Gastrocnemius medialis (tissue), 4 donors: ENCODE data around the gene TMEM209. TPM values are rescaled to one million over a fixed set of nuclear protein-coding genes. Genes with fewer than 3 reads are reported as not detected.

ENCODE experiments used
- ATAC-seq, 2 donors: fragments of 150-250 bp; one replicate each; pipeline ENCODE4 v1.9.1; 2016
- DNase-seq, 2 donors: peaks; one replicate each; pipeline ENCODE4 v3.0.0-alpha.2; 2019
- H3K27ac ChIP-seq, 4 donors: fragments of 200-600 bp; sonication (generic); 1 replicate in 1 of 4; 2 replicates in 3 of 4; pipeline ENCODE4 v1.5.1; 2016 to 2018; ENCODE audit warnings: mild to moderate bottlenecking in 2 of 4, moderate library complexity in 1 of 4
- H3K27me3 ChIP-seq, 3 donors: fragments of 200-600 bp; sonication (generic) in 2 of 3; 1 replicate in 1 of 3; 2 replicates in 2 of 3; pipeline versions ENCODE4 v1.5.1 to v1.6.0; 2016 to 2019; ENCODE audit warnings: mild to moderate bottlenecking in 1 of 3, moderate library complexity in 1 of 3
- H3K36me3 ChIP-seq, 2 donors: fragments of 200-600 bp; sonication (generic) in 1 of 2; one replicate each; pipeline ENCODE4 v1.5.1; 2017 to 2018
- H3K4me1 ChIP-seq, 2 donors: fragments of 200-600 bp; sonication (generic) in 1 of 2; one replicate each; pipeline ENCODE4 v1.5.1; 2016 to 2017; ENCODE audit warnings: mild to moderate bottlenecking in 2 of 2
- H3K4me3 ChIP-seq, 4 donors: fragments of 200-600 bp; sonication (generic) in 3 of 4; 1 replicate in 1 of 4; 2 replicates in 3 of 4; pipeline ENCODE4 v1.5.1; 2016 to 2019; ENCODE audit warnings: mild to moderate bottlenecking in 2 of 4
- H3K9me3 ChIP-seq, 3 donors: fragments of 200-600 bp; sonication (generic) in 2 of 3; 1 replicate in 1 of 3; 2 replicates in 2 of 3; pipeline ENCODE4 v1.5.1; 2016 to 2019
- CTCF ChIP-seq, 5 experiments: fragments of 450-650 bp in 3 of 5; fragments of 200-600 bp in 2 of 5; sonication (generic) in 2 of 5; IDR thresholded peaks in 4 of 5; conservative IDR thresholded peaks in 1 of 5; 1 replicate in 4 of 5; 2 replicates in 1 of 5; pipeline ENCODE4 v1.5.1; 2016 to 2019; ENCODE audit warnings: antibody characterized with exemption in 5 of 5, mild to moderate bottlenecking in 3 of 5, moderate library complexity in 3 of 5
- POLR2A ChIP-seq, 2 donors: fragments of 450-650 bp; IDR thresholded peaks; one replicate each; pipeline ENCODE4 v1.6.1; 2017; ENCODE audit warnings: antibody characterized with exemption in 2 of 2, mild to moderate bottlenecking in 2 of 2, moderate library complexity in 2 of 2
- in situ Hi-C, 4 donors: fragments of 200-750 bp; cut with MboI; loops; one replicate each; pipeline versions ENCODE4 v1.15.0 to v1.8.0; 2017; ENCODE audit warnings: low sequenced_read_pairs in 4 of 4
- intact Hi-C: fragments of 100-400 bp; cut with DNase I; formaldehyde crosslinking; loops from one replicate; pipeline ENCODE4 v1.15.1; 2023; ENCODE audit warnings: low total_unique reads
- total RNA-seq, 4 donors: library from RNA; depleted of rRNA; stranded (reverse); fragments of >200 nt; gene quantifications; one replicate each; pipeline versions ENCODE4 v1.1.0 to v1.2.3, GENCODE V29; 2016

The TMEM209 gene
- total RNA-seq, 4 donors from 2014 or later: 5.4 to 14.0 (median 9.9) TPM

DNA sequence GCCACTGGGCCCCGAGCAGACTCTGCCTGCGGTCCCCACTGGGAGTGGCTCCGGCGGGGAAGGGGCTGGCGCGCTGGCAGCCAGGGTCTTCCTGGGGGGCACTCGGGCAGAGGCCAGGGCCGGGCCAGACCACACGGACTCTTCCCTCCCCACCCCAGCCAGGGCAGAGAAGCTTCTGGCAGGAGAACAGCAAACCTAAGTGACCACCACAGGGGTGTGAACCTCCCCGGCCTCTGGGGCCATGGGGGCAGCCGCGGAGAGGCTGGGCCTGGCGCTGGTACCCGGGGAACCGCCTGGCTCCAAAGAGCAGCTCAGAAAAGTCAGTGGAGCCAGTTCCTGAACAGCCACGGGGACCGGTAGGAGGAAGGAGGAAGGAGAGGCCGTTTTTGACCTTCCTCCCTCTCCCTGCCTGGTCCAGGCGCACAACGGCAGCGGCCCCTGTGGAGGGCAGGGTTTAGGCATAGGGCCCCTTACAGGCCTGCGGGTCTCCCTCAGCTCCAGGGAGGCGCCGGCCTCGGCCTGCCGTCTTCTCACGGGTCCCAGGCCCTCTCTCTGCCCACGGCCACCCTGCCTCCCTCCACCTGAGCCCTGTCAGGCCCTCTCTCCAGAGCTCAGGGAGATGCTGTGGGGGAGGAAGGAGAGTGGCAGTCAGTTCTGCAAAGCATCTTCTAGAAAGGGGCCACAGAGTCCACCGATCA is 51.8 kb downstream of the TMEM209 start:
- ATAC-seq (no peak), DNase-seq (no peak)
- no peaks in the 10 kb centered on the region for H3K27me3 ChIP-seq
- H3K27ac ChIP-seq: no peak overlapping the region
- H3K9me3 ChIP-seq: no peaks in the 10 kb centered on the region
- H3K4me3 ChIP-seq: no peak overlapping the region
- intact Hi-C loops (no loop called here), in situ Hi-C loops (no loop called here)
- TF ChIP-seq CTCF (IDR thresholded peaks at IDR 0.05 in 4 of 5, conservative IDR thresholded peaks at IDR 0.05 in 1 of 5) (no peak), POLR2A (IDR thresholded peaks at IDR 0.05) (no peak)
- no peaks in the 10 kb centered on the region for H3K36me3 ChIP-seq
- peaks cover 0 to 9% of the 10 kb centered on the region in 2 donors for H3K4me1 ChIP-seq

DNA sequence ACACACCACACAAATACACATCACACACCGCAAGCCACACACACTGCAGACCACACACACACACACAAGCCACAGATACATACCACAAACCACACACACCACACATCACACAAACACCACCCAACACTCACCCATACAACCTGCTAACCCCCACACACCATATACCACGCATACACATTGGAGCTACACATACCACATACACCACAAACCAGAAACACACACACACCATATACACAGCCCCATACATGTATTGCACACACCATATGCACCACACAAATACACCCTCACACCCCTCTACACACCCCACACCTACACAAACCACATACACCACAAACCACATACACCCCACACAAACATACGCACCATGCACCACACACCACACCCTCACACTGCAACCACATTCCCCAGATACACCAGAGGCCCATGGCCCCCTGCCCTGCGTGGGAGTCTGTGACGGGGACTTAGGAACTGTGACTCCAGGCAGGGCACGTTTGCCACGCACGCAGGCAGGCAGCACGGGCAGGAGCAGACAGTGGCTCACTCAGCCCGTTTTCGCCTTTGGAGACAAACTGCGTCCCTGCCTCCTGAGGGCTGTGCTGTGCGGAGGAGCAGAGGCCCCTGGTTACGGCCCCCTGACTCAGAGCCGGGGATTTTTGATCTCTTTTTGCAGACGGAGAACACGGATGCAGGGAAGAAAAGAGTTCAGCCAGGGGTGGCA is 52.6 kb downstream of the TMEM209 start:
- H3K4me3 ChIP-seq: no peak overlapping the region
- H3K27me3 ChIP-seq: no peaks in the 10 kb centered on the region
- no peaks in the 10 kb centered on the region for H3K36me3 ChIP-seq
- DNase-seq (no peak), ATAC-seq (no peak)
- TF ChIP-seq POLR2A (IDR thresholded peaks at IDR 0.05): no peak
- no peak for TF ChIP-seq CTCF (IDR thresholded peaks at IDR 0.05 in 4 of 5, conservative IDR thresholded peaks at IDR 0.05 in 1 of 5)
- peaks cover 0 to 9% of the 10 kb centered on the region in 2 donors for H3K4me1 ChIP-seq
- intact Hi-C loops (no loop called here), in situ Hi-C loops (no loop called here)
- H3K27ac ChIP-seq: no peak overlapping the region
- no peaks in the 10 kb centered on the region for H3K9me3 ChIP-seq

GRCh38 chr7:130151591-130152492 is 53.4 kb downstream of the TMEM209 start:
- Histone ChIP-seq H3K4me3 (no peak overlapping the region), H3K36me3 (no peaks in the 10 kb centered on the region), H3K4me1 (peaks cover 0 to 9% of the 10 kb centered on the region in 2 donors), H3K27me3 (no peaks in the 10 kb centered on the region), H3K9me3 (no peaks in the 10 kb centered on the region), H3K27ac (no peak overlapping the region)
- no peak for TF ChIP-seq CTCF (IDR thresholded peaks at IDR 0.05 in 4 of 5, conservative IDR thresholded peaks at IDR 0.05 in 1 of 5)
- no peak for TF ChIP-seq POLR2A (IDR thresholded peaks at IDR 0.05)
- DNase-seq (no peak), ATAC-seq (no peak)
- intact Hi-C loops: no loop called here
- in situ Hi-C loops: no loop called here

DNA sequence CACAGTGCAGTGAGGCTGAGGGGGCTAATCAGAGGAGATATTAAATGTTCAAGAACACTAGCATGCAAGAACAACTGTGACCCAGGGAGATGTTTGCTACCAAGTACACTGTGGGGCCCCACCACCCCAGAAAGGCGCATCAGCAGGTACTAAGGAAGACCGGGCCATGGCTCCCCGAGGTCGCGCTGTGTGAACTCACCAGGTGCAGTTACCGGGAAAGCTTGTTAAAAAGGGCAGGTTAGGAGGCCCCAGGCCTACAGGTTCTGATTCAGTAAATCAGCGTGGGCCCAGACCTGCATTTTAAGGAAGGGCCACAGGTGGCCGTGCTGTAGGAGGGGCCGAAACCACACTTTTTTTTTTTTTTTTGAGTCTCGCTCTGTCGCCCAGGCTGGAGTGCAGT is 54.6 kb downstream of the TMEM209 start:
- H3K36me3 ChIP-seq: no peaks in the 10 kb centered on the region
- ATAC-seq (no peak), DNase-seq (no peak)
- no peaks in the 10 kb centered on the region for H3K9me3 ChIP-seq
- no peak overlapping the region for H3K27ac ChIP-seq
- H3K27me3 ChIP-seq: no peaks in the 10 kb centered on the region
- H3K4me1 ChIP-seq: peaks cover 0 to 9% of the 10 kb centered on the region in 2 donors
- in situ Hi-C loops (no loop called here), intact Hi-C loops (no loop called here)
- no peak overlapping the region for H3K4me3 ChIP-seq
- TF ChIP-seq POLR2A (IDR thresholded peaks at IDR 0.05): no peak
- TF ChIP-seq CTCF (IDR thresholded peaks at IDR 0.05 in 4 of 5, conservative IDR thresholded peaks at IDR 0.05 in 1 of 5): no peak
